HG02870 (cell line): Measurements from ENCODE around the gene FIBCD1.
"Not testable (repeated sequence)": the region's sequence is repeated elsewhere in the genome, so short reads cannot be mapped to it uniquely, and the experiment has no call there.

Experiments
- ATAC-seq: cut with Tn5 transposase; IDR thresholded peaks from one replicate; pipeline ENCODE4 v1.9.1; 2021; ENCODE audit warnings: mild to moderate bottlenecking, moderate library complexity; ENCODE audit not compliant: unreplicated experiment

The FIBCD1 gene

GRCh38 chr9:130910670-130911069 is 28.4 kb downstream of the FIBCD1 start:
- not testable (repeated sequence) for ATAC-seq

- not testable (repeated sequence) for ATAC-seq
Observed at GRCh38 chr9:130910041-130910440, 29.0 kb downstream of the FIBCD1 start.

GRCh38 chr9:130908878-130909355 is 30.1 kb downstream of the FIBCD1 start:
- no peak for ATAC-seq

GRCh38 chr9:130908146-130908877 is 30.7 kb downstream of the FIBCD1 start:
- no peak for ATAC-seq

GRCh38 chr9:130906735-130907416 is 32.2 kb downstream of the FIBCD1 start:
- no peak for ATAC-seq

GRCh38 chr9:130905902-130906734 is 32.9 kb downstream of the FIBCD1 start:
- ATAC-seq: no peak

GRCh38 chr9:130905125-130905901 is 33.7 kb downstream of the FIBCD1 start:
- ATAC-seq: no peak

- ATAC-seq: no peak
Observed at GRCh38 chr9:130904070-130905044, 34.7 kb downstream of the FIBCD1 start.

GRCh38 chr9:130903194-130904069 is 35.6 kb downstream of the FIBCD1 start:
- no peak for ATAC-seq

GRCh38 chr9:130902204-130903185 is 36.6 kb downstream of the FIBCD1 start:
- ATAC-seq: no peak

GRCh38 chr9:130901498-130902203 is 37.4 kb downstream of the FIBCD1 start:
- no peak for ATAC-seq

- no peak for ATAC-seq
Observed at GRCh38 chr9:130900701-130901497, 38.1 kb downstream of the FIBCD1 start.

GRCh38 chr9:130899051-130899748 is 39.8 kb downstream of the FIBCD1 start:
- ATAC-seq: no peak

GRCh38 chr9:130898552-130898852 is 40.5 kb downstream of the FIBCD1 start:
- ATAC-seq: no peak

- ATAC-seq: no peak
Observed at GRCh38 chr9:130897848-130898551, 41.0 kb downstream of the FIBCD1 start.
